Esophagus squamous epithelium (tissue), 5 donors: ENCODE results near the gene RIMS3. TPM values are rescaled to one million over a fixed set of nuclear protein-coding genes. Genes with fewer than 3 reads are reported as not detected.

Source experiments
- DNase-seq: peaks from one replicate; lab custom pipeline; 2025; lab: John Stamatoyannopoulos, UW
- H3K27ac ChIP-seq, 4 donors: fragments of 200-600 bp; sonication (generic); one replicate each; pipeline ENCODE4 v1.5.1; 2016 to 2019; ENCODE audit warnings: mild to moderate bottlenecking in 1 of 4
- H3K27me3 ChIP-seq, 4 donors: fragments of 200-600 bp; sonication (generic); 1 replicate in 3 of 4; 2 replicates in 1 of 4; pipeline versions ENCODE4 v1.5.1 to v1.6.0; 2017 to 2021; ENCODE audit warnings: antibody characterized with exemption in 1 of 4
- H3K36me3 ChIP-seq, 3 donors: fragments of 200-600 bp; sonication (generic); one replicate each; pipeline ENCODE4 v1.5.1; 2016 to 2019
- H3K4me1 ChIP-seq, 3 donors: fragments of 200-600 bp; sonication (generic); one replicate each; pipeline ENCODE4 v1.5.1; 2017 to 2019
- H3K4me3 ChIP-seq, 4 donors: fragments of 200-600 bp; sonication (generic); 1 replicate in 3 of 4; 2 replicates in 1 of 4; pipeline ENCODE4 v1.5.1; 2016 to 2019; ENCODE audit warnings: mild to moderate bottlenecking in 2 of 4, moderate library complexity in 1 of 4
- H3K9me3 ChIP-seq, 3 donors: fragments of 200-600 bp; sonication (generic); one replicate each; pipeline ENCODE4 v1.5.1; 2016 to 2019
- CTCF ChIP-seq, 6 experiments: fragments of 450-650 bp in 4 of 6; fragments of 200-600 bp in 2 of 6; sonication (generic) in 2 of 6; IDR thresholded peaks; one replicate each; pipeline ENCODE4 v1.5.1; 2016 to 2019; ENCODE audit warnings: antibody characterized with exemption in 6 of 6, mild to moderate bottlenecking in 4 of 6, moderate library complexity in 4 of 6
- POLR2A ChIP-seq, 4 donors: fragments of 450-650 bp; IDR thresholded peaks; one replicate each; pipeline ENCODE4 v1.6.1; 2017; ENCODE audit warnings: antibody characterized with exemption in 4 of 4, mild to moderate bottlenecking in 4 of 4, moderate library complexity in 3 of 4
- WGBS, 2 donors: methylation state at CpG; one replicate each; pipeline ENCODE4 v1.1.5; 2018; 5-methylcytosine and 5-hydroxymethylcytosine counted together
- intact Hi-C: fragments of 100-400 bp; cut with DNase I; formaldehyde crosslinking; loops from one replicate; pipeline ENCODE4 v1.15.0; 2022
- total RNA-seq, 4 donors: library from RNA; depleted of rRNA; stranded (reverse); fragments of >200 nt; gene quantifications; one replicate each; pipeline ENCODE4 v1.1.0, GENCODE V29; 2016
- donor health status: DM: yes; HTN: yes; CAD: no.

Gene RIMS3
- total RNA-seq, 4 donors from 2014 or later, result 1.0 to 2.5 (median 1.5) TPM

- Histone ChIP-seq H3K27me3 (no peaks in the 10 kb centered on the region), H3K27ac (peak overlapping the region in 2 of 4 donors; percentile 10 to 15), H3K4me1 (peaks cover 15 to 90% (median 24%) of the 10 kb centered on the region in 3 donors), H3K36me3 (no peaks in the 10 kb centered on the region), H3K4me3 (no peak overlapping the region), H3K9me3 (no peaks in the 10 kb centered on the region)
- no peak for DNase-seq
- no peak for TF ChIP-seq POLR2A (IDR thresholded peaks at IDR 0.05)
- TF ChIP-seq CTCF (IDR thresholded peaks at IDR 0.05), result no peak
- intact Hi-C loops, result no loop called here
- 66 to 78% methylated on average over 6 of the region's 6 CpGs for WGBS, 2 donors
Measured at GRCh38 chr1:40699787-40700186, 34.3 kb upstream of the RIMS3 start.

- 65 to 77% methylated on average over 5 of the region's 5 CpGs for WGBS, 2 donors
- Histone ChIP-seq H3K4me1 (peaks cover 5 to 90% (median 31%) of the 10 kb centered on the region in 3 donors), H3K36me3 (no peaks in the 10 kb centered on the region), H3K4me3 (no peak overlapping the region), H3K9me3 (no peaks in the 10 kb centered on the region), H3K27ac (no peak overlapping the region), H3K27me3 (no peaks in the 10 kb centered on the region)
- intact Hi-C loops, result no loop called here
- no peak for DNase-seq
- TF ChIP-seq CTCF (IDR thresholded peaks at IDR 0.05), result no peak
- no peak for TF ChIP-seq POLR2A (IDR thresholded peaks at IDR 0.05)
Measured at GRCh38 chr1:40697436-40697835, 32.0 kb upstream of the RIMS3 start.

- no peak overlapping the region for H3K27ac ChIP-seq
- no peaks in the 10 kb centered on the region for H3K27me3 ChIP-seq
- no peak for TF ChIP-seq POLR2A (IDR thresholded peaks at IDR 0.05)
- TF ChIP-seq CTCF (IDR thresholded peaks at IDR 0.05), result no peak
- H3K36me3 ChIP-seq, result no peaks in the 10 kb centered on the region
- peaks cover 5 to 83% (median 21%) of the 10 kb centered on the region in 3 donors for H3K4me1 ChIP-seq
- DNase-seq, result no peak
- intact Hi-C loops, result no loop called here
- H3K4me3 ChIP-seq, result no peak overlapping the region
- WGBS, 2 donors, result 83 to 96% methylated on average over 4 of the region's 4 CpGs
- no peaks in the 10 kb centered on the region for H3K9me3 ChIP-seq
Measured at GRCh38 chr1:40696294-40696693, 30.8 kb upstream of the RIMS3 start.

GRCh38 chr1:40694353-40694874 is 28.9 kb upstream of the RIMS3 start:
- DNase-seq, result no peak
- H3K9me3 ChIP-seq, result no peaks in the 10 kb centered on the region
- intact Hi-C loops, result no loop called here
- peaks cover 5 to 86% (median 21%) of the 10 kb centered on the region in 3 donors for H3K4me1 ChIP-seq
- TF ChIP-seq CTCF (IDR thresholded peaks at IDR 0.05), result no peak
- no peak for TF ChIP-seq POLR2A (IDR thresholded peaks at IDR 0.05)
- no peaks in the 10 kb centered on the region for H3K27me3 ChIP-seq
- H3K36me3 ChIP-seq, result no peaks in the 10 kb centered on the region
- H3K4me3 ChIP-seq, result no peak overlapping the region
- H3K27ac ChIP-seq, result peak overlapping the region in 2 of 4 donors; percentile 25 to 100
- 42 to 51% methylated on average over 2 of the region's 2 CpGs for WGBS, 2 donors

GRCh38 chr1:40693425-40693824 is 27.9 kb upstream of the RIMS3 start:
- no peaks in the 10 kb centered on the region for H3K9me3 ChIP-seq
- DNase-seq, result no peak
- H3K4me1 ChIP-seq, result peaks cover 5 to 76% (median 21%) of the 10 kb centered on the region in 3 donors
- peak overlapping the region in 2 of 4 donors; percentile 100 for H3K27ac ChIP-seq
- no peaks in the 10 kb centered on the region for H3K36me3 ChIP-seq
- H3K4me3 ChIP-seq, result no peak overlapping the region
- intact Hi-C loops, result no loop called here
- 40 to 85% methylated on average over 1 of the region's 1 CpG for WGBS, 2 donors
- H3K27me3 ChIP-seq, result no peaks in the 10 kb centered on the region
- TF ChIP-seq CTCF (IDR thresholded peaks at IDR 0.05) (no peak), POLR2A (IDR thresholded peaks at IDR 0.05) (no peak)
